NT2/D1 (cell line): Measurements from ENCODE around the gene AFMID.
"Not testable (repeated sequence)": the region's sequence is repeated elsewhere in the genome, so short reads cannot be mapped to it uniquely, and the experiment has no call there.

Experiments
- DNase-seq: peaks from one replicate; pipeline ENCODE4 v3.0.0-alpha.2; 2011; ENCODE audit warnings: low read depth, low spot score
- H3K27me3 ChIP-seq: 2 replicates; pipeline ENCODE4 v1.6.0; 2011; ENCODE audit warnings: mild to moderate bottlenecking; ENCODE audit not compliant: insufficient read length, insufficient read depth
- H3K36me3 ChIP-seq: 2 replicates; pipeline ENCODE4 v1.6.1; 2011; ENCODE audit warnings: mild to moderate bottlenecking, low read length, mixed read lengths; ENCODE audit not compliant: insufficient read depth, insufficient read length
- H3K4me1 ChIP-seq: 2 replicates; pipeline ENCODE4 v1.5.1; 2011; ENCODE audit not compliant: insufficient read depth, insufficient read length
- H3K4me3 ChIP-seq: 2 replicates; pipeline ENCODE4 v1.5.1; 2011; ENCODE audit warnings: low read depth; ENCODE audit not compliant: insufficient read length
- H3K9ac ChIP-seq: 2 replicates; pipeline ENCODE4 v1.6.0; 2011; ENCODE audit warnings: low read depth; ENCODE audit not compliant: insufficient read length
- H3K9me3 ChIP-seq: 2 replicates; pipeline ENCODE4 v1.5.1; 2011; ENCODE audit warnings: mild to moderate bottlenecking, low read length; ENCODE audit not compliant: insufficient read depth
- SUZ12 ChIP-seq: IDR thresholded peaks from 2 replicates; pipeline ENCODE4 v1.6.1; 2011; ENCODE audit not compliant: insufficient read length, insufficient read depth; ENCODE audit errors: extremely low read depth
- YY1 ChIP-seq: IDR thresholded peaks from 2 replicates; pipeline ENCODE4 v1.6.1; 2011; ENCODE audit not compliant: insufficient read length, insufficient read depth
- ZNF274 ChIP-seq: IDR thresholded peaks from 2 replicates; pipeline ENCODE4 v1.6.1; 2011; ENCODE audit warnings: mild to moderate bottlenecking, low read depth, low read length

Gene AFMID

DNA sequence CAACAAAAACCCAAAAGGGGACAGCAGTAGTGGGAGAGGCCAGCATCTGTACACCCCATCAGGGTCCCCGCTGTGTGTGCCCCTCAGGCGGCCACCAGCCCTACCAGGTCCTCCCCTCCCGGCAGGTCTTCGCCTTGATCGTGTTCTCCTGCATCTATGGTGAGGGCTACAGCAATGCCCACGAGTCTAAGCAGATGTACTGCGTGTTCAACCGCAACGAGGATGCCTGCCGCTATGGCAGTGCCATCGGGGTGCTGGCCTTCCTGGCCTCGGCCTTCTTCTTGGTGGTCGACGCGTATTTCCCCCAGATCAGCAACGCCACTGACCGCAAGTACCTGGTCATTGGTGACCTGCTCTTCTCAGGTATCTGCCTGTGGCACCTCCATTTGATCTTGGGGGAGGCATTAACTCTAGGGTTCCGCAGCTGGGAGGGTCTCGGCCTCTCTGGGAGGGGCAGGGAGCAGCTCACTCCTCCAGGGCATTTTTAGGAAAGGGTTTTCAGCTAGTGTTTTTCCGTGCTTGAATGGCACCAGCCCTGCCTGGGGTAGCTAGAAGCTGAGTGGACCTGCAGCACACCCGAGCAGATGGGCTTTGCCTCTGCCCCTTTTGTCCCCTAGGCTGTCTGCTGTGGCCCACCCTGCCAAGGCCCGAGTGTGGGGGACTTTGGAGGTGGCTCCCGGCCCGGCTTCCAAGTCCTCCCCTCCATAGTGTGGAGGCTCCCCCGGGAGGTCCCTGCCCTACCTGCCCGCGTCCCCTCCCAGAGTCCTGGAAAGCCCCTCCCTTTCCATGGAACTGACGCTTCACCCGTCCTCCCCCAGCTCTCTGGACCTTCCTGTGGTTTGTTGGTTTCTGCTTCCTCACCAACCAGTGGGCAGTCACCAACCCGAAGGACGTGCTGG, 16.2 kb upstream of the AFMID start:
- no peak for DNase-seq
- peaks cover 43% of the 10 kb centered on the region for H3K4me1 ChIP-seq
- TF ChIP-seq SUZ12: no peak
- TF ChIP-seq YY1: no peak
- no peak for TF ChIP-seq ZNF274

DNA sequence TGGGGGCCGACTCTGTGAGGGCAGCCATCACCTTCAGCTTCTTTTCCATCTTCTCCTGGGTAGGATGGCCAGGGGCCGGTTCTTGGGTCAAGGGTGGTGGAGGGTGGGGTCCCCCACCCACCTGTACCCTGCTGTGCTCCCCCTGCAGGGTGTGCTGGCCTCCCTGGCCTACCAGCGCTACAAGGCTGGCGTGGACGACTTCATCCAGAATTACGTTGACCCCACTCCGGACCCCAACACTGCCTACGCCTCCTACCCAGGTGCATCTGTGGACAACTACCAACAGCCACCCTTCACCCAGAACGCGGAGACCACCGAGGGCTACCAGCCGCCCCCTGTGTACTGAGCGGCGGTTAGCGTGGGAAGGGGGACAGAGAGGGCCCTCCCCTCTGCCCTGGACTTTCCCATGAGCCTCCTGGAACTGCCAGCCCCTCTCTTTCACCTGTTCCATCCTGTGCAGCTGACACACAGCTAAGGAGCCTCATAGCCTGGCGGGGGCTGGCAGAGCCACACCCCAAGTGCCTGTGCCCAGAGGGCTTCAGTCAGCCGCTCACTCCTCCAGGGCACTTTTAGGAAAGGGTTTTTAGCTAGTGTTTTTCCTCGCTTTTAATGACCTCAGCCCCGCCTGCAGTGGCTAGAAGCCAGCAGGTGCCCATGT, 15.4 kb upstream of the AFMID start:
- DNase-seq, H3K27me3 ChIP-seq, H3K4me3 ChIP-seq, H3K9me3 ChIP-seq: not testable (repeated sequence)
- peaks cover 48% of the 10 kb centered on the region for H3K4me1 ChIP-seq
- H3K36me3 ChIP-seq: peaks cover 55% of the 10 kb centered on the region
- peak overlapping the region; percentile 17 for H3K9ac ChIP-seq

More for the DNA sequence above, 16.2 kb upstream of the AFMID start:
- Histone ChIP-seq H3K9ac (peak overlapping the region; percentile 17), H3K36me3 (peaks cover 48% of the 10 kb centered on the region), H3K4me3 (no peak overlapping the region), H3K9me3 (no peaks in the 10 kb centered on the region), H3K27me3 (no peaks in the 10 kb centered on the region)

DNA sequence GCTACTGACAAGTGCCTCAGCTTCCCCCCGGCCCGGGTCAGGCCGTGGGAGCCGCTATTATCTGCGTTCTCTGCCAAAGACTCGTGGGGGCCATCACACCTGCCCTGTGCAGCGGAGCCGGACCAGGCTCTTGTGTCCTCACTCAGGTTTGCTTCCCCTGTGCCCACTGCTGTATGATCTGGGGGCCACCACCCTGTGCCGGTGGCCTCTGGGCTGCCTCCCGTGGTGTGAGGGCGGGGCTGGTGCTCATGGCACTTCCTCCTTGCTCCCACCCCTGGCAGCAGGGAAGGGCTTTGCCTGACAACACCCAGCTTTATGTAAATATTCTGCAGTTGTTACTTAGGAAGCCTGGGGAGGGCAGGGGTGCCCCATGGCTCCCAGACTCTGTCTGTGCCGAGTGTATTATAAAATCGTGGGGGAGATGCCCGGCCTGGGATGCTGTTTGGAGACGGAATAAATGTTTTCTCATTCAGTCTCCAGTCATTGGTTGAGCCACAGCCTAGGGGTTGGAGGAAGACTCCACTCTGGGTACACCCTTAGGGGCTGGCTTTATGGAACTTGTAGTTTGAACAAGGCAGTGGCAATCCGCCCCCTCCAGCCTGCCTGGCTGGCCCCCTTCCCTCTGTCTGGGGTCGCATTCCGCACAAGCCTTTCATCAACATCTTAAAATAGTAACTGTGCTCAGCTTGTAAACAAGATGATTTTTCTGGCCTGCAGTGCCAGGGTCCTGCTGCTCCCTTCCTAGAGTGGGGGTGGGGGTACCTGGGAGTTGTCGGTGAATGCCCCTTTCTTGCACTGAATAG, 14.7 kb upstream of the AFMID start:
- no peak for TF ChIP-seq SUZ12
- TF ChIP-seq YY1: no peak
- no peak for TF ChIP-seq ZNF274
- H3K36me3 ChIP-seq: peaks cover 58% of the 10 kb centered on the region
- H3K9me3 ChIP-seq: no peaks in the 10 kb centered on the region
- no peaks in the 10 kb centered on the region for H3K27me3 ChIP-seq
- no peak for DNase-seq
- H3K9ac ChIP-seq: peak overlapping the region; percentile 58
- peaks cover 48% of the 10 kb centered on the region for H3K4me1 ChIP-seq
- H3K4me3 ChIP-seq: no peak overlapping the region

- Histone ChIP-seq H3K36me3 (peaks cover 61% of the 10 kb centered on the region), H3K27me3 (no peaks in the 10 kb centered on the region), H3K9ac (peak overlapping the region; percentile 58), H3K9me3 (no peaks in the 10 kb centered on the region), H3K4me1 (peaks cover 48% of the 10 kb centered on the region), H3K4me3 (no peak overlapping the region)
- TF ChIP-seq ZNF274: no peak
- no peak for TF ChIP-seq YY1
- TF ChIP-seq SUZ12: no peak
- DNase-seq: no peak
These were observed 14.0 kb upstream of the AFMID start for GRCh38 chr17:78173097-78173715.

- Histone ChIP-seq H3K9ac (peak overlapping the region; percentile 34), H3K27me3 (no peaks in the 10 kb centered on the region), H3K36me3 (peaks cover 73% of the 10 kb centered on the region), H3K4me3 (no peak overlapping the region), H3K9me3 (no peaks in the 10 kb centered on the region), H3K4me1 (peaks cover 43% of the 10 kb centered on the region)
- no peak for DNase-seq
- no peak for TF ChIP-seq YY1
- TF ChIP-seq ZNF274: no peak
These were observed 12.8 kb upstream of the AFMID start for GRCh38 chr17:78174346-78174869.

DNA sequence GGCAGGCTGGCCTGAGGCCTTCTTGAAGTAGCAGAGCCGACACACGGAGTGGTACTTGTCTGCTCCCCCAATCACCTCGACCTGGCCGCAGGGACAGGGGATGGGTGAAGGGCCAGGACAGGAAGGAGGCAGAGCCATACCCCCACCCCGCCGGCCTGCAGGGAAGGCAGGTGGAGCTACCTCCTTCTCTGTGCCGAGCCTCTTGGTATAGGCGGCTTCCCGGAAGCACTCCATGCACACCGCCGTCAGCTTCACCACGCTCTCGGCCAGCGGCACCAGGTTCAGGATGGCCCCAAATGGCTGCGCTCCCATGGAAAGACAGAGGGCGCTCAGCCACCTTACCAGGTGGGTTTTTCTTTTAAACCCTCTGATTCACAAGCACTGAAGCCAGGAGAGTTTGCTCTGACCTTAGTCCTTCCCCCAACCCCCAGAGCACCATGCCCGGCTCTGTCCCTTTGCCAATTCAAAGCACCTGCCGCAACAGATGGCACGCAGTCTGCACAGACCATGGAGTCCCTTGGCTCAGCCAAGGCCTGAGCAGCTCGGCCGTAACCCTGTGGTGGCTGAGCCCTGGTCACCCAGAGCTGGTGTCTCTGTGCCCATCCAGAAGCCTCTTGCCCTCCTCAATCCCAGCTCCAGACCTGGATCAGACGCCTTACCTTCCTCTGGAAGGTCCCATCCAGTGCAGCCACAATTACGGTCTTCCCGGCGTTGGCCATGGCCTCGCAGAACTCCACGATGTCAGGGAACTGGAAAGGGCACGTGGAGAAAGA, 12.1 kb upstream of the AFMID start:
- Histone ChIP-seq H3K9me3 (no peaks in the 10 kb centered on the region), H3K4me1 (peaks cover 39% of the 10 kb centered on the region), H3K9ac (peak overlapping the region; percentile 34), H3K27me3 (no peaks in the 10 kb centered on the region), H3K4me3 (no peak overlapping the region), H3K36me3 (peaks cover 79% of the 10 kb centered on the region)
- DNase-seq: no peak
- no peak for TF ChIP-seq SUZ12
- TF ChIP-seq ZNF274: no peak
- TF ChIP-seq YY1: no peak
